Measurements from ENCODE around the gene KIF23.

DNA sequence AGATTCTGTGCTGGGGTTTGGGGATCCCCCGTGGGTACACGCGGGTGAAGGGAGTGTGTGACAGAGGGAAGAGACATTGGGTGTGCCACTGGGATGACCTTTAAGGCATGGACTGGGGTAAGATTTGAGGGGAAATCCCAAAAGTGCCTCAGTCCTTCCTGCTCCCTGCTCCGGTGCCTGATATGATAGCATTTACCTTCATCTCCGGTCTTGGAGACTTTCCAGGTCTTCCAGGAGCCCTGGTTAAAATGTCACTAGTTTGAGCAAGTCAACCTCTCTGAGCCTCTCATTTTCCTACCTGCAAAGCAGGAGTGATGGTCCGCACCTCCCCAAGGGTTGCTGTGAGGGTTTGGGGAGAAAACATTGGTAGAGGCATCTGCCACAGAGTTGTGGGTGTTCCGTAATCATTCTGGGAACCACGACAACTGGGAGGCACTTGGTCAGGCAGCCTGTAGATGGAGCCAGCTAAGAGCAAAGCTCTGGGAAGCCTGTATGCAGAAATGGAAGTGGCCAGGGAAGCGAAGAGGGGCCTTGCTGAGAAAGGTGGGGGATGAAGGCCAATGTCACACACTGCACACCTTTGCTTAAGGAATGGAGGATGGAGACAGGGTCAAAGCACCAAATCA, 33.9 kb upstream of the KIF23 start:
- TF ChIP-seq, protein P1, sequence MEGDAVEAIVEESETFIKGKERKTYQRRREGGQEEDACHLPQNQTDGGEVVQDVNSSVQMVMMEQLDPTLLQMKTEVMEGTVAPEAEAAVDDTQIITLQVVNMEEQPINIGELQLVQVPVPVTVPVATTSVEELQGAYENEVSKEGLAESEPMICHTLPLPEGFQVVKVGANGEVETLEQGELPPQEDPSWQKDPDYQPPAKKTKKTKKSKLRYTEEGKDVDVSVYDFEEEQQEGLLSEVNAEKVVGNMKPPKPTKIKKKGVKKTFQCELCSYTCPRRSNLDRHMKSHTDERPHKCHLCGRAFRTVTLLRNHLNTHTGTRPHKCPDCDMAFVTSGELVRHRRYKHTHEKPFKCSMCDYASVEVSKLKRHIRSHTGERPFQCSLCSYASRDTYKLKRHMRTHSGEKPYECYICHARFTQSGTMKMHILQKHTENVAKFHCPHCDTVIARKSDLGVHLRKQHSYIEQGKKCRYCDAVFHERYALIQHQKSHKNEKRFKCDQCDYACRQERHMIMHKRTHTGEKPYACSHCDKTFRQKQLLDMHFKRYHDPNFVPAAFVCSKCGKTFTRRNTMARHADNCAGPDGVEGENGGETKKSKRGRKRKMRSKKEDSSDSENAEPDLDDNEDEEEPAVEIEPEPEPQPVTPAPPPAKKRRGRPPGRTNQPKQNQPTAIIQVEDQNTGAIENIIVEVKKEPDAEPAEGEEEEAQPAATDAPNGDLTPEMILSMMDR (IDR thresholded peaks at IDR 0.05) = no peak
- TF ChIP-seq POLR2A (IDR thresholded peaks at IDR 0.05) (no peak), POLR2AphosphoS5 (IDR thresholded peaks at IDR 0.05) (no peak)
